Limb (tissue), 2 donors: ENCODE measurements around the gene SLC35F4.
"Not testable (repeated sequence)": the region's sequence is repeated elsewhere in the genome, so short reads cannot be mapped to it uniquely, and the experiment has no call there.

ENCODE experiments used
- DNase-seq, 2 donors: peaks; one replicate each; pipeline ENCODE4 v3.0.0-alpha.2; 2016; ENCODE audit errors: extremely low spot score in 2 of 2

SLC35F4 gene

GRCh38 chr14:57865403-57866198, at the start of gene SLC35F4:
SLC35F4 (minus strand) TSS chr14:57866092.
- DNase-seq: peak in 1 of 2 donors; percentile 79

DNA sequence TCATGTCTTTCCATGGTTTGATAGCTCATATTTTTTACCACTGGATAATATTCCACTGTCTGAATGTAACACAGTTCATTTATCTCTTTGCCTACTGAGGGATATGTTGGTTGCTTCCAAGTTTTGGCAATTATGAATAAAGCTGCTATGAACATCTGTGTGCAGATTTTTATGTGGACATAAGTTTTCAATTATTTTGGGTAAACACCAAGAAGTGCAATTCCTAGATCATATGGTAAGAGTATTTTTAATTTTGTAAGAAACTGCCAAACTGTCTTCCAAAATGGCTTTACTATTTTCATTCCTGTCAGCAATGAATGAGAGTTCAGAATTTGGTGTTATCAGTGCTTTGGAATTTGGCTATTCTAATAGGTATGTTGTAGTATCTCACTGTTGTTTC, 43.7 kb upstream of the SLC35F4 start:
- DNase-seq: no peak

DNA sequence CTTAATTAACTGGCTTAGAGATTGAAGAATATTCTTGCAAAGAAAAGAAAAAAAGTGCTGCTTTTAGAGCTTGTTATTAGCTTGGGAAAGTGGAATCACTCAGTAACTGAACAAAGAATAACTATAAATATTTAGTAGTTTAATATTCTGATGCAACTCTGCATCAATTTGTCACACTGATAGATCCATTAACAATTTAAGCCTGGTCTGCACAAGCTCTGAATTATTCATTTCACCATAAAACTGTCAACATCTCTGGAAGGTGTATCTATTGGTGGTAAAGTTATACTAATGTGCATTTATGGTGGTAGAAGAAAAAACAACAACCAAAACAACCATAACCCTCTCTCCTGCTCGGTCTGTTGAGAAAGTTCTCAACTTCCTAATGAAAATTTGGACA, 38.1 kb upstream of the SLC35F4 start:
- DNase-seq: no peak

DNA sequence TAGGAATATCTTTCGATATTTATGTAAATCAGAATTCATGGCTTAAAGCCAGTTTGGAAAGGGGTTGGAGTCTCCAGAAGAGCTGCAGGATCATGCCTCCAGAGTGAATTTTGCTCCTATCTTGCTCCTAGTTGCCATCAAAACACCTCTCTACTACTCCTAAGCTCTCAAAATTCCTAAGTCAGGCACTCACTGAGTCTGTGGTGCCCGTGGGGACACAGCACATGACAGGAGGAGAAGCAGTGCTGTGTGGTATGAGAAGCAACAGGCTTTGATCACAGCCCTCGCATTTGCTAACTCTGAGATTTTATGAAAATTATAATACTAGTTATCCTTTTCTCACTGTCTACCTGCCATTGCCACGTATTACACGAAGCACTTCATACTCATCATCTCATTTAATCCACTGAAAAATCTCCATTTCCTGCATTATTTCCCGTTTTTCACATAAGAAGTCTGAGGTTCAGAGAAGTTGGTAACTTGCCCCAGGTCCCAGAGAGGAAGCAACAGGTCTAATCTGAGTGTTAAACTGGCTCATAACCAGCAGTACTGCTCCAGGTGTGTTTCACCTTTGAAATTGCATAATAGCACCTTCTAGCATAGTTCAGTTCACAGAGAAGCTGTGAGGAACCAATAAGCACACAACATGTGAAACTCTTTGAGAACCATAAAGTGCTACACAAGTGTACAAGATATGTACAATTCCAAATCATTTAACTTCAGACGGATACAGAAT, 33.1 kb upstream of the SLC35F4 start:
- no peak for DNase-seq

- no peak for DNase-seq
These were observed 31.4 kb upstream of the SLC35F4 start for GRCh38 chr14:57897144-57897748.

- DNase-seq: peak in 1 of 2 donors; percentile 48
These were observed 23.4 kb upstream of the SLC35F4 start for GRCh38 chr14:57889245-57889644.

DNA sequence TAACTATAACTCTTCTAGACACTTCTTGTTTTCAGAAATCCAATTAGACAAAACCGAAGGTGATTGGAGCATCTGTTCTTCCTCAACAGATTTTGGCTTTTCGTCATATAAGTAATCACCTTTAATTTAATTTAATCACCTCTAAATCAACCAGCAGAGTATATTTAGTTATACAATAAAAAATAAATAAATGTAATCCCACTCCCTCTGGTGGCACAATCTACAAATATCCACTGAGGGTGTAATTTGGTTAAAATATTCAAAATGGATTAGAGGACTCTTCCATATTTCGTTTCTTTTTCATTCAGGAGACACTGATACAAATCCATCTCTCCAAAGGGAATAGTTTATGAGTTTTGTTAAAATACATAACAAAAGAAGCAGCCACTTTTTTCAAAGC, 18.3 kb upstream of the SLC35F4 start:
- DNase-seq: no peak

- DNase-seq: no peak
These were observed 17.2 kb upstream of the SLC35F4 start for GRCh38 chr14:57883061-57883460.

DNA sequence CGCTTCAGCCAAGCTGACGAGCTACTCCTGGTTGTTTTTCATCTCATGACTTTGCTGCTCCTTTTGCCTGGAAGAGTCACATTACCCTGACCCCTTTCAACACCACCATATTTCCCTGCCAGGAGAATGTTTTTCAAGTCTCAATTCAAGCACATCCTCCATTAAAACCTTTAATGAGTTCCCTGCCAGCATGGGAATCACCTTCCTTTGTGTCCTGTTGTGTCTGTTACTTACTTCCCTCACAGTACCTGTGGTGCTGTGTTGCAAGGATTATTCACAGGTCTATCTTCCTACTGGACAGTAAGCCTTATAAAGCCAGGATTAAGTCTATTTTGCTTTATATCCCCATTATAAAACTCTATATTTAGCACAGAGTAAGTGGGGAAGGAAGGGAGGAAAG, 13.6 kb upstream of the SLC35F4 start:
- no peak for DNase-seq

DNA sequence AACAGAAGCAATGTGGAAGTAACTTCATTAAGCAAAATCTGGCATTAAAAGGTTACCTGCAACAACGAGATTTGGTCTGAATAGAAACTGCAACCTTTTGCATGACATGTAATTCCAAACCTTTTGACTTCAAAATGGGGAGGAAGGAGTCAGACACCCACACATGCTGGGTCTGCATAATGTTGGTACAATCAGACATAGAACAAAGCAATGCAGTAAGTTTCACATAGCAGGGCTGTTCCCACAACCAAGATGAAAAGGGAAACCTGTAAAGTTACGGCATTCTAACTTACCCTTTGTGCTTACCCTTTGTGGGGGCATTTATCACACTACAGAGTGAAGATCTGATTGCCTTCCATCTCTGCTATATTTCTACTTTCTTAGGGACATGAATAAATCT, 10.1 kb upstream of the SLC35F4 start:
- DNase-seq: no peak

DNA sequence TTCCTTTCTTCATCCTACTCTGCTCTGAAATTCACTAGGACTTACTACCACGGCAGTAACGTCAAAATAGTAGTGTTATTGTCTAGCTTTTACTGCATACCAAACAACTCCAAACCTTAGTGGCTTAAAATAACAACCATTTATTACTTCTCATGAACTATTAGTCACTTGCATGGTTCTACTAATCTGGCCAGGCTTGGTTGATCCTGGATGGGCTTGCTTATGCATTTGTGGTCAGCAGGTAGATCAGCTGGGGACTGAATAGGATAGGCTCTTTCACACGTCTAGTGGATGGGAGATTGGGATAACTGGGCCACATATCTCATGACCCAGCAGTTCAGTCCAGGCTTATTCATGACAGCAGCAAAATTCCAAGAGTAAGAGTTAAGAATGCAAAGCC, 9.4 kb upstream of the SLC35F4 start:
- no peak for DNase-seq

DNA sequence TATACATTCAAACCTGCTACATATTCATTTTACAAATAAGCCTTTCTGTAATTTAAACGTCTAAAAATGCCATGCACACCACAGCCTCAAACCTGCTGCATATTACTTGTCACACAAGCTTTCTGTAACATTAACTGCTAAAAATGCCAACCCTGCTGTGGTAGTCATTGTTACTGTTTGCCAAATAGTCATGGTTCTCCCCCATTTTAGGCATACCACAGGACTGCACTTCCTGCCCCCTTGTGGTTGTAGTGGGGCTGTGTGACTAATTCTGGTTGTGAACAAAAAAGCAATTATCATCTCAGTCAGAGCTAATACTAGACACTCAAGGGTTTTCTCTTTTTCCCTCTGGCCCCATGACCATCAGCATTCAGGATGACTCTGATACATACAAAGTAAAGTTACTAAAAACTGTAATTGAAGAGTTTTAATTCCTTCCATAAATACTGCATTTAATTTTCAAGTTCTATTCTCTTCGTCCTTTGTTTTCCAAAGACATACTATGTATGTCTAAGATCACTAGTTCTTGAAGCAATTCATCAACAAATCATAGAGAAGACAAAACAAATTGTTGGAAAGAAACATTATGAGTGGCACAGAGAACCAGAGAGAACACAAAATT, 5.7 kb upstream of the SLC35F4 start:
- peak; percentile 32 to 43 for DNase-seq

GRCh38 chr14:57870686-57871457, 5.0 kb upstream of the SLC35F4 start:
- no peak for DNase-seq

GRCh38 chr14:57869617-57870016, 3.7 kb upstream of the SLC35F4 start:
- no peak for DNase-seq

DNA sequence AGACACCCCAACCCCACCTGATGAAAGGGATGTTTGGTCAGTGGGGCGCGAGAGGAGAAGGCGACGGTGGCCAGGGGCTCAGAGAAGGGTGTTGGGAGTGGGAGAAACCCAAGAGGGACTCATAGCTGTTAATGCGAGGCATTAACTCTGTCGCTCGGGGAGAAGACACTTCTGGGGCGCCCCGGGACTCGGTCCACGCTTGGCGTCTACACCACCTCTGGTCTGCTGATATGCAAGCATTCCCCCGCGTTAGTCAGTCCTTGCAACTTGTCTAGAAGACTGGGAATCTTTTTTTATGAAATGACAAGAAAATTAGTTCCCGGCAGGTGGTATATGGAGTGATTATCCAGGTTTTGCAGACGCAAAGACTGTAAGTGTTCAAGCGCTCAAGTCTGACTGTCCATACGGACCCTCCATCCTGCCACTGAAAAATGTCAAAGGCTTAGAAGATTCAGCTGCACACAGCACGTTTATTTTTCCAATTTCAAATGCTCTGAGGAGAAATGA, 360 bp upstream of the SLC35F4 start:
- no peak for DNase-seq

GRCh38 chr14:57865066-57865402, 858 bp downstream of the SLC35F4 start:
- no peak for DNase-seq

DNA sequence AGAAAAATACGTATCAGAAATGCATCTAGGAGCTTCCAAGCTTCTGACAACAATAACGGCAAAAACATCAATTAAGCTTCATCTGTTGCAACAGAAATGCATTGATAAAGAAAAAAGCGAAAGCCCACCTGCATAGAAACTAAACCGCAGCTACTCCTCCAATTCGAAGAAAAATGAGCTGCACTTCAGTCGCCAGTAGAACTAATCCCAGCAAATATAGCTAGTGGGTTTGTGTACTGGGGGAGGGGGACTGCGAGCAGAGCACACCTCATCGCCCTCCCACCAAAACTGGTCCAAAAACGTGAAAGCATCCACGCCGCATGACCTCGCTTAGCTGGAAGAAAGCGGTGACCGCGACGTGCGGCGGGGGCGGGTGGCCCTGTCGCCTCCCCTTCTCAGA, 1.2 kb downstream of the SLC35F4 start:
- DNase-seq: no peak

GRCh38 chr14:57863471-57863870, 2.4 kb downstream of the SLC35F4 start:
- no peak for DNase-seq

- DNase-seq: not testable (repeated sequence)
These were observed 10.2 kb downstream of the SLC35F4 start for GRCh38 chr14:57855666-57856065.

DNA sequence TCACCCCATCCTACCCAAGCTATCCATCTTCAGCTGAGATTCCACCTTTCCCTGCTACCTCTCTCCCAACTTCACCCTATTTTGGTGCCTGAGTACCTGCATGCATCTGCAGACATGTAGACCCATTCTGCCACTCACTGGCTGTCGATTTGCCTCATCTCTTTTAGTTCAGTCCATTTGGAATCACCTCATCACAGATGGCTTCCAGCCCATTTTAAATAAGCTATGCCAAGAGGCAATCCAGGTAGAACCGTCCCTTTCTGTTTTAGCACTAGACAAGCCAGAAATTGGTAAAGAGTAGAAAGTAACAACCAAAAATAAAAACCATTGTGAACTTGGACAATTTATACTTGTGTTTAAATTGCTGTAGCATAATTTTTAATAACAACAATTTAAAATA, 11.3 kb downstream of the SLC35F4 start:
- no peak for DNase-seq

- DNase-seq: no peak
These were observed 14.5 kb downstream of the SLC35F4 start for GRCh38 chr14:57851354-57851753.
